Astrocyte (in vitro differentiated cells and primary cell): ENCODE results near the gene DOCK2. TPM values are rescaled to one million over a fixed set of nuclear protein-coding genes. Genes with fewer than 3 reads are reported as not detected.
A peak's percentile ranks its signal among the peaks of the same experiment; 100 is the strongest.

Experiments
- DNase-seq: peaks from one replicate; pipeline ENCODE4 v3.0.0-alpha.2; 2010; ENCODE audit warnings: low read depth
- FAIRE-seq: peaks from 2 replicates; lab custom pipeline; 2011; peaks lifted over from hg19 to GRCh38; lab: Jason Lieb, UNC
- H2AFZ ChIP-seq: 2 replicates; pipeline ENCODE4 v1.6.0; 2012; ENCODE audit warnings: low read depth, low read length, inconsistent platforms
- H3K27ac ChIP-seq: 2 replicates; pipeline ENCODE4 v1.5.1; 2011; ENCODE audit warnings: low read depth, low read length, inconsistent platforms
- H3K27me3 ChIP-seq: 2 replicates; pipeline ENCODE4 v1.6.0; 2011; ENCODE audit warnings: low read length, inconsistent platforms; ENCODE audit not compliant: insufficient read depth
- H3K36me3 ChIP-seq: 2 replicates; pipeline ENCODE4 v1.5.1; 2011; ENCODE audit warnings: low read length, inconsistent platforms; ENCODE audit not compliant: insufficient read depth
- H3K4me1 ChIP-seq: 2 replicates; pipeline ENCODE4 v1.5.1; 2011; ENCODE audit warnings: low read length, inconsistent platforms; ENCODE audit not compliant: insufficient read depth
- H3K4me2 ChIP-seq: 2 replicates; pipeline ENCODE4 v1.6.0; 2012; ENCODE audit warnings: low read length, inconsistent platforms
- H3K4me3 ChIP-seq: 2 replicates; pipeline ENCODE4 v1.5.1; 2011; ENCODE audit warnings: low read depth, mild to moderate bottlenecking, low read length, inconsistent platforms; ENCODE audit not compliant: insufficient read depth
- H3K79me2 ChIP-seq: 2 replicates; pipeline ENCODE4 v1.6.0; 2012; ENCODE audit warnings: mild to moderate bottlenecking, low read length, inconsistent platforms; ENCODE audit not compliant: insufficient read depth
- H3K9ac ChIP-seq: 2 replicates; pipeline ENCODE4 v1.6.0; 2012; ENCODE audit warnings: mild to moderate bottlenecking, low read length, inconsistent platforms
- H3K9me3 ChIP-seq: 2 replicates; pipeline ENCODE4 v1.5.1; 2012; ENCODE audit warnings: low read depth, mild to moderate bottlenecking, low read length, inconsistent platforms; ENCODE audit not compliant: insufficient read depth
- H4K20me1 ChIP-seq: 2 replicates; pipeline ENCODE4 v1.6.0; 2012; ENCODE audit warnings: low read length, inconsistent platforms; ENCODE audit not compliant: insufficient read depth
- H3K27ac Mint-ChIP-seq: one replicate; pipeline ENCODE4 v1.8.0; 2021; ENCODE audit warnings: mild to moderate bottlenecking, mixed read lengths; ENCODE audit not compliant: unreplicated experiment
- H3K27me3 Mint-ChIP-seq: one replicate; pipeline ENCODE4 v1.8.0; 2021; ENCODE audit warnings: low read depth, mixed read lengths; ENCODE audit not compliant: unreplicated experiment
- H3K36me3 Mint-ChIP-seq: one replicate; pipeline ENCODE4 v1.8.0; 2021; ENCODE audit warnings: low read depth, mixed read lengths; ENCODE audit not compliant: unreplicated experiment
- H3K4me1 Mint-ChIP-seq: one replicate; pipeline ENCODE4 v1.8.0; 2021; ENCODE audit warnings: low read depth, mixed read lengths; ENCODE audit not compliant: unreplicated experiment
- H3K4me3 Mint-ChIP-seq: one replicate; pipeline ENCODE4 v1.8.0; 2021; ENCODE audit warnings: mild to moderate bottlenecking, moderate library complexity, mixed read lengths; ENCODE audit not compliant: unreplicated experiment
- H3K9me3 Mint-ChIP-seq: one replicate; pipeline ENCODE4 v1.8.0; 2021; ENCODE audit warnings: mild to moderate bottlenecking, mixed read lengths; ENCODE audit not compliant: unreplicated experiment
- CTCF ChIP-seq: IDR thresholded peaks from 2 replicates; pipeline ENCODE4 v1.5.1; 2011; ENCODE audit warnings: low read depth, mild to moderate bottlenecking, inconsistent platforms, low read length, moderate library complexity; ENCODE audit not compliant: insufficient read depth
- EZH2 ChIP-seq: IDR thresholded peaks from 2 replicates; pipeline ENCODE4 v1.6.1; 2012; ENCODE audit warnings: mild to moderate bottlenecking, low read length, inconsistent platforms; ENCODE audit not compliant: insufficient read depth
- total RNA-seq: library from RNA; stranded (reverse); gene quantifications from 2 replicates; pipeline ENCODE4 v1.2.1, GENCODE V29; 2021

DOCK2 gene
- total RNA-seq, 1 donor from 2014 or later, result 0.66 TPM

GRCh38 chr5:169768416-169768815 lies 131.3 kb downstream of the DOCK2 start:
- no peaks in the 10 kb centered on the region for H3K79me2 ChIP-seq
- no peak for FAIRE-seq

GRCh38 chr5:169770109-169770508 lies 133.0 kb downstream of the DOCK2 start:
- Histone ChIP-seq H3K4me3 (no peak overlapping the region), H3K36me3 (no peaks in the 10 kb centered on the region), H2AFZ (no peak overlapping the region), H3K4me1 (peaks cover 21% of the 10 kb centered on the region), H3K9me3 (no peaks in the 10 kb centered on the region), H3K79me2 (no peaks in the 10 kb centered on the region), H3K27ac (peak overlapping the region; percentile 53), H4K20me1 (no peaks in the 10 kb centered on the region), H3K4me2 (peak overlapping the region; percentile 27), H3K27me3 (no peaks in the 10 kb centered on the region), H3K9ac (no peak overlapping the region)
- DNase-seq (no peak), FAIRE-seq (no peak)
- peaks cover 7% of the 10 kb centered on the region for H3K4me1 Mint-ChIP-seq
- H3K27ac Mint-ChIP-seq, result no peak overlapping the region
- no peak overlapping the region for H3K4me3 Mint-ChIP-seq
- TF ChIP-seq CTCF (no peak), EZH2 (no peak)
- no peaks in the 10 kb centered on the region for H3K36me3 Mint-ChIP-seq
- peaks cover 1% of the 10 kb centered on the region for H3K9me3 Mint-ChIP-seq
- peaks cover 3% of the 10 kb centered on the region for H3K27me3 Mint-ChIP-seq

More at GRCh38 chr5:169768416-169768815, 131.3 kb downstream of the DOCK2 start:
- Histone ChIP-seq H3K4me3 (no peak overlapping the region), H3K9me3 (no peaks in the 10 kb centered on the region), H2AFZ (no peak overlapping the region), H3K27ac (no peak overlapping the region), H3K36me3 (no peaks in the 10 kb centered on the region), H4K20me1 (no peaks in the 10 kb centered on the region), H3K4me1 (peaks cover 26% of the 10 kb centered on the region), H3K4me2 (no peak overlapping the region), H3K9ac (no peak overlapping the region), H3K27me3 (no peaks in the 10 kb centered on the region)
- Mint-ChIP-seq H3K4me1 (peaks cover 9% of the 10 kb centered on the region), H3K9me3 (peaks cover 1% of the 10 kb centered on the region), H3K36me3 (no peaks in the 10 kb centered on the region), H3K4me3 (no peak overlapping the region), H3K27ac (no peak overlapping the region), H3K27me3 (peaks cover 3% of the 10 kb centered on the region)
- TF ChIP-seq CTCF (no peak), EZH2 (no peak)
- DNase-seq, result no peak

- Histone ChIP-seq H3K36me3 (no peaks in the 10 kb centered on the region), H4K20me1 (no peaks in the 10 kb centered on the region), H2AFZ (no peak overlapping the region), H3K4me1 (peaks cover 16% of the 10 kb centered on the region), H3K4me2 (peak overlapping the region; percentile 24), H3K9me3 (no peaks in the 10 kb centered on the region), H3K27me3 (no peaks in the 10 kb centered on the region), H3K9ac (peak overlapping the region; percentile 8), H3K4me3 (no peak overlapping the region), H3K79me2 (no peaks in the 10 kb centered on the region), H3K27ac (no peak overlapping the region)
- FAIRE-seq (no peak), DNase-seq (no peak)
- Mint-ChIP-seq H3K27ac (no peak overlapping the region), H3K4me3 (no peak overlapping the region), H3K36me3 (no peaks in the 10 kb centered on the region), H3K9me3 (no peaks in the 10 kb centered on the region), H3K4me1 (peaks cover 5% of the 10 kb centered on the region), H3K27me3 (peaks cover 3% of the 10 kb centered on the region)
- TF ChIP-seq EZH2 (no peak), CTCF (no peak)
Measured at GRCh38 chr5:169772256-169772655, 135.2 kb downstream of the DOCK2 start.
